ENCODE data around the gene COL19A1.

DNA sequence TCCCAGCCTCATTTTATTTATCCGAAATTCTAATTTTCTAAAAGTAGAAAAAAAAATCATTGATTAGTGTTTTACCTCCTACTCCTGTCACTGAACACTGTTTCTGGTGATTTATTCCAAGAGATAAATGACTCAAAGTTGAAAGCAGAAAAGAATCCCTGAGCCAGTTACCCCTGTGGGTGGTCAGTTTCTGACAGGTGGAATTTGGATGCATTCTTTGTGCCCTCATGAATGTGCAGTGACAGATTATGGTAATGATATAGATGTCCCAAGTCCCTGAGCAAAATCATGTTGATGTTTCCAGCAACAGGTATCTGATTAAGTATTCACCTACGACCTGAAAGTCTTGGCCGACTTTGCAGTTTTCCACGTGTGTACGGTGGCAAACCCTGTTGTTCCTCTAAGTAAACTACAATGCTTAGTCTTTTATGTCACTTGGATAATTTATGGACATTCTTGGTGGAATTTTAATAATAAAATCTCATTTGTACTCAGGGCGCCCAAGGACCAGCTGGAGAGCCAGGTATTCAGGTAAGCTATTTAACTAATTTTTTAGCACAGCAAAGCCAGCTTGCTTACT is 282.9 kb downstream of the COL19A1 start:
- TF ChIP-seq MYC (IDR thresholded peaks at IDR 0.05; ENCODE audit: low read depth, low read length) (no peak), POLR2A (IDR thresholded peaks at IDR 0.05; ENCODE audit: extremely low read depth, insufficient read length) (no peak), CTCF (IDR thresholded peaks at IDR 0.05; ENCODE audit: low read depth, low read length) (no peak)
- TF ChIP-seq, protein P1, sequence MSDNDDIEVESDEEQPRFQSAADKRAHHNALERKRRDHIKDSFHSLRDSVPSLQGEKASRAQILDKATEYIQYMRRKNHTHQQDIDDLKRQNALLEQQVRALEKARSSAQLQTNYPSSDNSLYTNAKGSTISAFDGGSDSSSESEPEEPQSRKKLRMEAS (IDR thresholded peaks at IDR 0.05; ENCODE audit: low read depth, low read length) = no peak
